Vagina (tissue), 2 donors: Measurements from ENCODE around the gene LRSAM1.

ENCODE experiments used
- CTCF ChIP-seq, 3 experiments: fragments of 450-650 bp in 2 of 3; fragments of 200-600 bp in 1 of 3; sonication (generic) in 1 of 3; IDR thresholded peaks; one replicate each; pipeline ENCODE4 v1.5.1; 2017 to 2019; ENCODE audit warnings: antibody characterized with exemption in 3 of 3, mild to moderate bottlenecking in 2 of 3, moderate library complexity in 2 of 3
- POLR2A ChIP-seq, 2 donors: fragments of 450-650 bp; IDR thresholded peaks; one replicate each; pipeline ENCODE4 v1.6.1; 2017; ENCODE audit warnings: antibody characterized with exemption in 2 of 2, mild to moderate bottlenecking in 2 of 2, moderate library complexity in 2 of 2
- POLR2AphosphoS5 ChIP-seq, 2 donors: sonication (generic); formaldehyde crosslinking; IDR thresholded peaks; one replicate each; pipeline ENCODE4 v1.9.0; 2017; ENCODE audit warnings: antibody characterized with exemption in 2 of 2, mild to moderate bottlenecking in 2 of 2, low read depth in 1 of 2; ENCODE audit not compliant: insufficient read depth in 1 of 2

- TF ChIP-seq CTCF (IDR thresholded peaks at IDR 0.05) (no peak), POLR2AphosphoS5 (IDR thresholded peaks at IDR 0.05; ENCODE audit: insufficient read depth in 1 of 2, low read depth in 1 of 2) (no peak), POLR2A (IDR thresholded peaks at IDR 0.05) (no peak)
Observed at GRCh38 chr9:127473932-127474331, 22.6 kb downstream of the LRSAM1 start.
